A549 treated with Mapracorat at 1 μM for 4 hours (cell line): ENCODE data around the gene TNFRSF6B. TPM values are rescaled to one million over a fixed set of nuclear protein-coding genes. Genes with fewer than 3 reads are reported as not detected.

Experiments
- total RNA-seq: library from RNA; stranded (reverse); fragments of 200-300 nt; extraction: Qiagen RNA extraction; gene quantifications from 5 replicates; pipeline ENCODE4 v1.2.3, GENCODE V29; 2022

Gene TNFRSF6B
- total RNA-seq, result 0.35 to 1.5 TPM (median 0.93 TPM) in 5 replicates

GRCh38 chr20:63696628-63697356, at the start of gene TNFRSF6B:
Gene TNFRSF6B (plus strand): TSS chr20:63696652. CDS start chr20:63696768, 116 bp downstream.

GRCh38 chr20:63653041-63653973, 43.1 kb upstream of the TNFRSF6B start, which contains the start of gene STMN3:
Gene STMN3 (minus strand): TSS chr20:63653424. CDS start chr20:63653345, 79 bp downstream.

GRCh38 chr20:63657937-63658748, 38.3 kb upstream of the TNFRSF6B start, which contains the start of gene RTEL1:
Gene RTEL1 (plus strand): TSS chr20:63658312. CDS start chr20:63659403, 1,091 bp downstream.

GRCh38 chr20:63707558-63708300, 11.3 kb downstream of the TNFRSF6B start, which contains the start of the genes ARFRP1 and ZGPAT:
Gene ARFRP1 (minus strand): TSS chr20:63707976. CDS start chr20:63707091, 885 bp downstream.
Gene ZGPAT (plus strand): TSS chr20:63708039. CDS start chr20:63708581, 542 bp downstream.

GRCh38 chr20:63735859-63736718, 39.6 kb downstream of the TNFRSF6B start, which contains the start of gene LIME1:
Gene LIME1 (plus strand): TSS chr20:63736664. CDS start chr20:63737550, 886 bp downstream.

GRCh38 chr20:63739130-63740069, 42.9 kb downstream of the TNFRSF6B start, which contains the start of gene SLC2A4RG:
Gene SLC2A4RG (plus strand): TSS chr20:63739776. CDS start chr20:63739913, 137 bp downstream.

Other genes with a start within 250 kb of the TNFRSF6B start
- gene KCNQ2, start 224.0 kb upstream of the TNFRSF6B start, total RNA-seq, result 0.21 to 0.72 TPM (median 0.57 TPM) in 5 replicates
- gene EEF1A2, start 197.6 kb upstream of the TNFRSF6B start, total RNA-seq, result 132 to 182 TPM (median 150 TPM) in 5 replicates
- 265 to 337 TPM (median 318 TPM) in 5 replicates for gene PPDPF, start 175.9 kb upstream of the TNFRSF6B start, total RNA-seq
- gene PTK6, start 159.3 kb upstream of the TNFRSF6B start, total RNA-seq, result 2.4 to 3.6 TPM (median 3.1 TPM) in 5 replicates
- gene SRMS, start 148.9 kb upstream of the TNFRSF6B start, total RNA-seq, result 0.10 to 0.16 TPM in 2 of 5 replicates, not detected in the others
- 0.18 to 0.46 TPM (median 0.25 TPM) in 5 replicates for gene FNDC11, start 142.5 kb upstream of the TNFRSF6B start, total RNA-seq
- gene HELZ2, start 122.4 kb upstream of the TNFRSF6B start, total RNA-seq, result 15.8 to 24.2 TPM (median 22.2 TPM) in 5 replicates
- gene GMEB2, start 69.6 kb upstream of the TNFRSF6B start, total RNA-seq, result 7.9 to 10.7 TPM (median 9.8 TPM) in 5 replicates
- gene STMN3, start 43.2 kb upstream of the TNFRSF6B start, total RNA-seq, result 7.7 to 11.7 TPM (median 9.6 TPM) in 5 replicates
- 3.4 to 10.0 TPM (median 7.0 TPM) in 5 replicates for gene RTEL1, start 38.3 kb upstream of the TNFRSF6B start, total RNA-seq
- 30.6 to 40.0 TPM (median 36.2 TPM) in 5 replicates for gene ARFRP1, start 11.3 kb downstream of the TNFRSF6B start, total RNA-seq
- 22.0 to 30.9 TPM (median 26.9 TPM) in 5 replicates for gene ZGPAT, start 11.4 kb downstream of the TNFRSF6B start, total RNA-seq
- 5.6 to 12.4 TPM (median 9.3 TPM) in 5 replicates for gene LIME1, start 40.0 kb downstream of the TNFRSF6B start, total RNA-seq
- 55.9 to 105 TPM (median 96.0 TPM) in 5 replicates for gene SLC2A4RG, start 43.1 kb downstream of the TNFRSF6B start, total RNA-seq
- gene ZBTB46, start 134.6 kb downstream of the TNFRSF6B start, total RNA-seq, result 0.75 to 1.1 TPM (median 0.92 TPM) in 5 replicates
- not detected in 5 replicates for gene ABHD16B, start 164.8 kb downstream of the TNFRSF6B start, total RNA-seq
- 126 to 137 TPM (median 132 TPM) in 5 replicates for gene TPD52L2, start 168.6 kb downstream of the TNFRSF6B start, total RNA-seq
- 22.6 to 29.0 TPM (median 28.3 TPM) in 5 replicates for gene DNAJC5, start 198.5 kb downstream of the TNFRSF6B start, total RNA-seq